Left lung (tissue), 10 donors: ENCODE results near the gene LRIF1. TPM values are rescaled to one million over a fixed set of nuclear protein-coding genes. Genes with fewer than 3 reads are reported as not detected.

Experiments used
- ATAC-seq: fragments of 200-7000 bp; cut with Tn5 transposase; one replicate; pipeline ENCODE4 v1.9.1; 2020; ENCODE audit warnings: moderate library complexity
- DNase-seq, 4 donors: peaks; one replicate each; pipeline ENCODE4 v3.0.0-alpha.2; 2013 to 2020
- H3K27ac ChIP-seq, 2 donors: fragments of 200-600 bp; sonication (generic) in 1 of 2; one replicate each; pipeline versions ENCODE4 v1.5.0 to v1.8.0; 2020 to 2021
- H3K27me3 ChIP-seq, 2 donors: fragments of 200-600 bp; sonication (generic) in 1 of 2; one replicate each; pipeline versions ENCODE4 v1.5.0 to v1.8.0; 2020 to 2021
- H3K36me3 ChIP-seq, 2 donors: fragments of 200-600 bp; sonication (generic) in 1 of 2; one replicate each; pipeline versions ENCODE4 v1.5.0 to v1.8.0; 2020 to 2021
- H3K4me1 ChIP-seq, 2 donors: fragments of 200-600 bp; one replicate each; pipeline ENCODE4 v1.8.0; 2021
- H3K4me3 ChIP-seq, 2 donors: fragments of 200-600 bp; sonication (generic) in 1 of 2; one replicate each; pipeline versions ENCODE4 v1.5.0 to v1.8.0; 2020 to 2021; ENCODE audit warnings: mild to moderate bottlenecking in 1 of 2
- H3K9me3 ChIP-seq, 2 donors: fragments of 200-600 bp; sonication (generic) in 1 of 2; one replicate each; pipeline versions ENCODE4 v1.5.0 to v1.8.0; 2020 to 2021
- intact Hi-C, 2 donors: fragments of 100-400 bp; cut with DNase I; formaldehyde crosslinking; loops; one replicate each; pipeline versions ENCODE4 v1.11.2 to v1.14.2; 2022
- polyA plus RNA-seq, 6 donors: library from polyadenylated mRNA; unstranded; fragments of 120-200 nt; gene quantifications; one replicate each; pipeline ENCODE4 v1.2.1, GENCODE V29; 2013; ENCODE audit not compliant: insufficient read length in 6 of 6
- total RNA-seq, 2 donors: library from RNA; stranded (reverse); fragmentation: NEBNext Ultra II Directional; extraction: Animal tissue kit (Norgen Biotek cat#: 25700); gene quantifications; one replicate each; pipeline ENCODE4 v1.2.1, GENCODE V29; 2021
- TF ChIP-seq, protein P1 (sequence below), 2 donors: fragments of 200-600 bp; sonication (generic) in 1 of 2; IDR thresholded peaks; one replicate each; pipeline versions ENCODE4 v1.5.0 to v1.8.0; 2021; ENCODE audit warnings: antibody characterized with exemption in 2 of 2
- donor health status: DM: no; HTN: yes; CAD: no.
- donor health status: DM: no; HTN: no; CAD: no.

Gene LRIF1
- total and polyA plus RNA-seq, 8 donors, result 6.3 to 14.7 (median 12.4) TPM

DNA sequence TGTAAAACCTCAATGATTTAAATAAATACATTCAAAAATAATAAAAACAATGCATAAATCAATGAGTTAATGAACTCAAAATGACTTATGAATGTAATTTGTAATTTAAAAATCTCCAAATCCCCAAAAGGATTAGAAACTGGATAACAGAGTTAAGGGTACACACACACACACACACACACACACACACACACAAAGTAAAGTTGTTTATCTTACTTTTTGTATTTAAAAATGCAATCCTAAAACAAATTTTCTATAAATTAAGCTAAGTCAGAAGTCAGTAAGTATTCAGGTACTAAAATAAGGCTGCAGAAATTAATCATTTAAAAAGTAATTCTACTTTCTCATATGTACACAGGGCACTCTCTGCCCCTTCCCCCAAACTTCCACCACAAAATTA lies 1.8 kb downstream of the LRIF1 start:
- intact Hi-C loops, result no loop called here
- DNase-seq, result no peak
- Histone ChIP-seq H3K4me3 (no peak overlapping the region), H3K4me1 (peaks cover 0 to 10% of the 10 kb centered on the region in 2 donors), H3K27ac (no peak overlapping the region), H3K27me3 (peaks cover under 1 to 5% of the 10 kb centered on the region in 2 donors), H3K9me3 (peaks cover 0 to 66% of the 10 kb centered on the region in 2 donors), H3K36me3 (no peaks in the 10 kb centered on the region)
- ATAC-seq, result no peak
- TF ChIP-seq, protein P1, sequence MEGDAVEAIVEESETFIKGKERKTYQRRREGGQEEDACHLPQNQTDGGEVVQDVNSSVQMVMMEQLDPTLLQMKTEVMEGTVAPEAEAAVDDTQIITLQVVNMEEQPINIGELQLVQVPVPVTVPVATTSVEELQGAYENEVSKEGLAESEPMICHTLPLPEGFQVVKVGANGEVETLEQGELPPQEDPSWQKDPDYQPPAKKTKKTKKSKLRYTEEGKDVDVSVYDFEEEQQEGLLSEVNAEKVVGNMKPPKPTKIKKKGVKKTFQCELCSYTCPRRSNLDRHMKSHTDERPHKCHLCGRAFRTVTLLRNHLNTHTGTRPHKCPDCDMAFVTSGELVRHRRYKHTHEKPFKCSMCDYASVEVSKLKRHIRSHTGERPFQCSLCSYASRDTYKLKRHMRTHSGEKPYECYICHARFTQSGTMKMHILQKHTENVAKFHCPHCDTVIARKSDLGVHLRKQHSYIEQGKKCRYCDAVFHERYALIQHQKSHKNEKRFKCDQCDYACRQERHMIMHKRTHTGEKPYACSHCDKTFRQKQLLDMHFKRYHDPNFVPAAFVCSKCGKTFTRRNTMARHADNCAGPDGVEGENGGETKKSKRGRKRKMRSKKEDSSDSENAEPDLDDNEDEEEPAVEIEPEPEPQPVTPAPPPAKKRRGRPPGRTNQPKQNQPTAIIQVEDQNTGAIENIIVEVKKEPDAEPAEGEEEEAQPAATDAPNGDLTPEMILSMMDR (IDR thresholded peaks at IDR 0.05), result no peak

DNA sequence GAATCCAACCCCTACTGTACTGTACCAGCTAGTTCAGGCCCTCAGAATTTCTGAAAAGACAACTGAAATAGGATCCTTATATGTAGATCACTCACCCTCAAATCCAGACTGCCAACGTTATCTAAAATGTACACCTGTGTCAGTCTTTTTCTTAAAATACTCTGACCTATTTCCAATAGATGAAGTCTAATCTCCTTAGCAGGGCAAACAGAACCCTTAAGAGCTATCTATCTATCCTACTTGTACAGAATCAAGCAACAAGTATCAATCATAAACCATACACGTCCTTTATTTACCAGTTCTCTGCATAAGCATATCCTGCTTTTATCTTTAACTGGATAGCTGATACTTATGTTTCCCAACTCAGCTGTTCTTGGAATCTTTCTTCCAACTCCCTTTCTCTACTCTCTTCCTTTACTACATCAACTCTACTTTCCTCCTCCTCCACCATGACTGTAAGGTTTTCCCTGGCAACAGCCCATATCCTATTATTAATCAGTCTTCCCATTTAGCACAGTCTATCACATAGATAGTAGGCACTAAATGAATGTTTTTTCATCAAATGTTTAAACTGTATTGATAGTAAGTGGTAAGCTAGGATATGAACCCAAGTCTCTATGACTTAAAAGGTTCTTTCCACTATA lies 2.8 kb downstream of the LRIF1 start:
- no peak for DNase-seq
- Histone ChIP-seq H3K27me3 (no peaks in the 10 kb centered on the region), H3K9me3 (peaks cover 0 to 67% of the 10 kb centered on the region in 2 donors), H3K4me1 (peaks cover 0 to 10% of the 10 kb centered on the region in 2 donors), H3K4me3 (no peak overlapping the region), H3K36me3 (no peaks in the 10 kb centered on the region), H3K27ac (no peak overlapping the region)
- TF ChIP-seq, protein P1 (IDR thresholded peaks at IDR 0.05), result no peak
- intact Hi-C loops, result no loop called here
- no peak for ATAC-seq

DNA sequence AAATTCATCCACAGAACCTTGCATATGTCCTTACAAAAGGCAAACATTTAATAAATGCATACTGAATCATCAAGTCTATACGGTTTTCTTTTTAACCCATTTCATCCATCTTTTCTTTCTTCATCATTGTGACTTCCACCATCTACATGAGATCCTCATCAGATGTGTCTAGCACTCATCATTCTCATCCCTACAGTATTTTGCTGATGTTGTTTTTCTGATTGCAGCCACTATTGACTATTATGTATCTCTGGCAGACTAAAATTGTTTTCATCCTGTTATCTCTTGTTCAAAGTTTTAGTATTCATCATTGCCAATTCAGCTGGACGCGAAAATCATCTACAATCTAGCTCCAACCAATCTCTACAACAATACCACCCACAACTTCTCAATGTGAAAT lies 5.9 kb downstream of the LRIF1 start:
- TF ChIP-seq, protein P1 (IDR thresholded peaks at IDR 0.05), result no peak
- no peaks in the 10 kb centered on the region for H3K36me3 ChIP-seq
- H3K4me1 ChIP-seq, result peaks cover 0 to 8% of the 10 kb centered on the region in 2 donors
- no peak overlapping the region for H3K4me3 ChIP-seq
- H3K27ac ChIP-seq, result no peak overlapping the region
- DNase-seq (no peak), ATAC-seq (no peak)
- intact Hi-C loops, result no loop called here
- H3K9me3 ChIP-seq, result peaks cover 0 to 47% of the 10 kb centered on the region in 2 donors
- H3K27me3 ChIP-seq, result no peaks in the 10 kb centered on the region

DNA sequence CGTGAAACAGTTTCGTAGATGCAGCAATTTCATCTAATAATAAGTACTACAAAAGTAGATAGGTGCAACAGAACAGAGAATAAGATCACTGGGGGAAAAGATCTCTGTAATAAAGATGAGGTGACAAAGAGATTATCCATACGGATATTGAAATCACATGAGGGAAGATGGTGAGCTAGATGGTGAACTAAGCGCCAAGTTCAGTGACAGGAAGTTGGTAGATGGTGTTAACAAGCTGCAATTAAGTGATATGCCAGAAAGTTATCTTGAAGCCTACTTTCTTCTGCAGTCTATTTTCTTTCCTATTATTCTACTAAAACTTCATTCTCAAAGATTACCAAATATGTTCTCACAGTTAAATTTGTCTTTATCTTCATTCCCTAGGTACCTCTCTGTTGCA lies 7.1 kb downstream of the LRIF1 start:
- no peak for ATAC-seq
- Histone ChIP-seq H3K9me3 (peaks cover 0 to 41% of the 10 kb centered on the region in 2 donors), H3K4me3 (no peak overlapping the region), H3K27ac (no peak overlapping the region), H3K36me3 (peaks cover 0 to 11% of the 10 kb centered on the region in 2 donors), H3K27me3 (no peaks in the 10 kb centered on the region), H3K4me1 (no peaks in the 10 kb centered on the region)
- intact Hi-C loops, result no loop called here
- TF ChIP-seq, protein P1 (IDR thresholded peaks at IDR 0.05), result no peak
- DNase-seq, result no peak

DNA sequence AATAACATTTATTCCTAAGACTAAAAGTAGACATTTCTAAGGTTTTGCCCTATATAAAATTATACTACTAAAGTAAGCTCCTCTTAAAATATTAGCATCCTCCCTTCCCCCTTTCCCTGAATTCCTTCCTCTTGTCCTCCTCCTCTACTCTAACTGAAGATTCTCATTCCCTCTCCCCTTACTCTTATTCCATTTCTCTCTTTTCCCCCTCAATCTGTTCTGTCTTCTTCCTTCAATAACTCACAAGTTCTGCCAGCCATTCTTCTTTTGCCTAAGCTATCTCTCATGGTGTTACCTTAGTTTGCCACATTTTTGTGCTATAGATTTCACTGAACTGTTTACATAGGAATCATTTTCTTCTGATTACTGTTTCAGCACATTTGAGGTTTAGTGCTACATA lies 10.7 kb downstream of the LRIF1 start:
- no peaks in the 10 kb centered on the region for H3K4me1 ChIP-seq
- H3K36me3 ChIP-seq, result peaks cover 0 to 37% of the 10 kb centered on the region in 2 donors
- TF ChIP-seq, protein P1 (IDR thresholded peaks at IDR 0.05), result no peak
- no peak overlapping the region for H3K27ac ChIP-seq
- DNase-seq, result no peak
- peaks cover 0 to 21% of the 10 kb centered on the region in 2 donors for H3K9me3 ChIP-seq
- ATAC-seq, result no peak
- no peaks in the 10 kb centered on the region for H3K27me3 ChIP-seq
- intact Hi-C loops, result no loop called here
- H3K4me3 ChIP-seq, result no peak overlapping the region
